GM12878 (cell line): ENCODE measurements around the gene USP15. TPM values are rescaled to one million over a fixed set of nuclear protein-coding genes. Genes with fewer than 3 reads are reported as not detected.

ENCODE experiments used
- ATAC-seq: fragments of 200-7000 bp; cut with Tn5 transposase; 3 replicates; pipeline ENCODE4 v1.9.1; 2020; ENCODE audit warnings: mild to moderate bottlenecking, moderate library complexity
- BruUV-seq: library from RNA; stranded (reverse); fragments of 400-500 nt; replicated peaks from 2 replicates; lab custom pipeline; 2021; lab: Mats Ljungman, UMichigan
- CTCF ChIA-PET: fragments of 300-600 bp; sonication (Branson Sonifier 250); formaldehyde crosslinking; extraction: SDS; loops from one replicate; lab custom pipeline; 2021; ENCODE audit warnings: inconsistent platforms; lab: Yijun Ruan, JAX
- POLR2A ChIA-PET: fragments of 350-600 bp; formaldehyde crosslinking; extraction: SDS; loops from one replicate; lab custom pipeline; 2021; ENCODE audit warnings: inconsistent platforms; lab: Charles Lee
- RAD21 ChIA-PET: fragments of 300-600 bp; sonication (Branson Sonifier 250); formaldehyde crosslinking; loops from one replicate; lab custom pipeline; 2023; ENCODE audit warnings: antibody characterized with exemption; ENCODE audit not compliant: unreplicated experiment; lab: Charles Lee
- SMC1A ChIA-PET: fragments of 300-600 bp; sonication (Branson Sonifier 250); formaldehyde crosslinking; loops from one replicate; lab custom pipeline; 2023; ENCODE audit not compliant: unreplicated experiment, uncharacterized antibody; lab: Charles Lee
- DNase-seq: peaks from one replicate; pipeline ENCODE4 v3.0.0-alpha.2; 2011; ENCODE audit warnings: low read depth, low spot score
- FAIRE-seq: peaks from 3 replicates; lab custom pipeline; 2011; peaks lifted over from hg19 to GRCh38; lab: Jason Lieb, UNC
- H2AFZ ChIP-seq: 2 replicates; pipeline ENCODE4 v1.6.0; 2011; ENCODE audit warnings: low read depth, low read length, control low read depth; ENCODE audit not compliant: control insufficient read depth
- H3K27ac ChIP-seq: 2 replicates; pipeline ENCODE4 v1.5.1; 2011; ENCODE audit warnings: control low read depth; ENCODE audit not compliant: control insufficient read depth, insufficient read depth
- H3K27me3 ChIP-seq, 2 experiments: replicated peaks in 1 of 2; 2 replicates each; pipeline versions ENCODE4 v1.6.0 to v1.6.1; 2011; ENCODE audit warnings: low read length in 1 of 2; ENCODE audit not compliant: control insufficient read depth in 2 of 2, insufficient read depth in 2 of 2
- H3K36me3 ChIP-seq, 2 experiments: 2 replicates each; pipeline ENCODE4 v1.5.1; 2011; ENCODE audit warnings: low read length in 1 of 2; ENCODE audit not compliant: control insufficient read depth in 2 of 2, insufficient read depth in 2 of 2
- H3K4me1 ChIP-seq: 2 replicates; pipeline ENCODE4 v1.6.1; 2011; ENCODE audit warnings: mild to moderate bottlenecking, low read length, moderate library complexity, mixed read lengths; ENCODE audit not compliant: control insufficient read depth, insufficient read depth
- H3K4me2 ChIP-seq: 2 replicates; pipeline ENCODE4 v1.6.0; 2011; ENCODE audit warnings: control low read depth; ENCODE audit not compliant: control insufficient read depth, insufficient read depth
- H3K4me3 ChIP-seq: fragments of 200-600 bp; sonication (generic); 2 replicates; pipeline ENCODE4 v1.5.1; 2016
- H3K79me2 ChIP-seq: 2 replicates; pipeline ENCODE4 v1.6.0; 2011; ENCODE audit warnings: low read length; ENCODE audit not compliant: control insufficient read depth, insufficient read depth
- H3K9ac ChIP-seq: 2 replicates; pipeline ENCODE4 v1.8.0; 2011; ENCODE audit warnings: low read length, control low read depth, mixed read lengths; ENCODE audit not compliant: control insufficient read depth, insufficient read depth
- H3K9me3 ChIP-seq: replicated peaks from 3 replicates; pipeline ENCODE4 v1.5.1; 2011; ENCODE audit warnings: mild to moderate bottlenecking, low read length; ENCODE audit not compliant: control insufficient read depth, insufficient read depth
- H4K20me1 ChIP-seq: 2 replicates; pipeline ENCODE4 v1.6.0; 2011; ENCODE audit not compliant: control insufficient read depth, insufficient read depth
- BCLAF1 ChIP-seq: fragments of 450-650 bp; IDR thresholded peaks from 2 replicates; pipeline ENCODE4 v1.6.1; 2017; ENCODE audit warnings: antibody characterized with exemption, mild to moderate bottlenecking, moderate library complexity
- CBX3 ChIP-seq: fragments of 200-600 bp; sonication (generic); IDR thresholded peaks from 2 replicates; pipeline ENCODE4 v1.6.1; 2016; ENCODE audit warnings: low read depth, borderline replicate concordance
- GABPA ChIP-seq: IDR thresholded peaks from 2 replicates; pipeline ENCODE4 v1.6.1; 2014; ENCODE audit warnings: antibody characterized with exemption, low read depth, mild to moderate bottlenecking, inconsistent platforms
- IKZF1 ChIP-seq: fragments of 450-650 bp; conservative IDR thresholded peaks from 2 replicates; pipeline ENCODE4 v1.6.1; 2017; ENCODE audit warnings: antibody characterized with exemption, mild to moderate bottlenecking
- SKIL ChIP-seq: fragments of 450-650 bp; IDR thresholded peaks from 2 replicates; pipeline ENCODE4 v1.6.1; 2017; ENCODE audit warnings: mild to moderate bottlenecking, low read depth, inconsistent platforms; ENCODE audit not compliant: poor library complexity, severe bottlenecking
- SMAD1 ChIP-seq: fragments of 450-650 bp; IDR thresholded peaks from 2 replicates; pipeline ENCODE4 v1.6.1; 2018; ENCODE audit warnings: mild to moderate bottlenecking, low read depth; ENCODE audit not compliant: partially characterized antibody
- SMC3 ChIP-seq: IDR thresholded peaks from 2 replicates; pipeline ENCODE4 v1.6.1; 2011; ENCODE audit warnings: low read length, improper control_type of control experiment, borderline replicate concordance
- SREBF2 ChIP-seq: IDR thresholded peaks from 2 replicates; pipeline ENCODE4 v1.6.1; 2012; ENCODE audit warnings: mild to moderate bottlenecking, low read length
- WGBS: methylation state at CpG from one replicate; pipeline ENCODE4 v1.1.6; 2016; ENCODE audit warnings: low lambda C conversion rate; ENCODE audit not compliant: insufficient replicate concordance, insufficient coverage; ENCODE audit errors: missing lambda C conversion rate; 5-methylcytosine and 5-hydroxymethylcytosine counted together
- in situ Hi-C: fragments of 300-500 bp; cut with MboI; formaldehyde crosslinking; loops from 9 replicates; pipeline ENCODE4 v1.14.3; 2018; ENCODE audit warnings: mixed read lengths
- intact Hi-C: fragments of 100-400 bp; cut with micrococcal nuclease; formaldehyde crosslinking; loops from one replicate; pipeline ENCODE4 v1.14.2; 2022; ENCODE audit not compliant: unreplicated experiment
- polyA plus RNA-seq, 11 experiments: library from polyadenylated mRNA; depleted of rRNA in 4 of 11; unstranded in 6 of 11; stranded (reverse) in 5 of 11; fragments of >200 nt; fragmentation: Nextera tagmentation in 4 of 11; fragmentation: Illumina TruSeq in 1 of 11; extraction: Ambion mirVana in 4 of 11; extraction: Trizol in 1 of 11; gene quantifications; 1 replicate in 1 of 11; 2 replicates in 10 of 11; pipeline versions ENCODE4 v1.2.1 to v1.2.3, GENCODE V29; 2011 to 2016; ENCODE audit warnings: inconsistent platforms in 2 of 11, missing spikeins in 2 of 11, low read depth in 1 of 11
- total RNA-seq, 4 experiments: library from RNA; depleted of rRNA in 3 of 4; stranded (reverse); fragments of >200 nt in 3 of 4; fragmentation: Illumina TruSeq in 1 of 4; extraction: Trizol in 1 of 4; gene quantifications; 2 replicates each; pipeline versions ENCODE4 v1.2.1 to v1.2.3, GENCODE V29; 2013 to 2021
- TF ChIP-seq, protein P1 (sequence below): fragments of 450-650 bp; IDR thresholded peaks from 2 replicates; pipeline ENCODE4 v1.6.1; 2016; ENCODE audit warnings: mild to moderate bottlenecking
- TF ChIP-seq, protein P2 (sequence below): fragments of 150-350 bp; IDR thresholded peaks from 2 replicates; pipeline ENCODE4 v1.6.1; 2016; ENCODE audit warnings: low read depth, low read length

USP15 gene
- total and polyA plus RNA-seq, 10 of the 15 experiments (the other 5 are each of a cell fraction or from before 2014, with no cell fraction given), result 57.6 to 101 (median 90.2) TPM

DNA sequence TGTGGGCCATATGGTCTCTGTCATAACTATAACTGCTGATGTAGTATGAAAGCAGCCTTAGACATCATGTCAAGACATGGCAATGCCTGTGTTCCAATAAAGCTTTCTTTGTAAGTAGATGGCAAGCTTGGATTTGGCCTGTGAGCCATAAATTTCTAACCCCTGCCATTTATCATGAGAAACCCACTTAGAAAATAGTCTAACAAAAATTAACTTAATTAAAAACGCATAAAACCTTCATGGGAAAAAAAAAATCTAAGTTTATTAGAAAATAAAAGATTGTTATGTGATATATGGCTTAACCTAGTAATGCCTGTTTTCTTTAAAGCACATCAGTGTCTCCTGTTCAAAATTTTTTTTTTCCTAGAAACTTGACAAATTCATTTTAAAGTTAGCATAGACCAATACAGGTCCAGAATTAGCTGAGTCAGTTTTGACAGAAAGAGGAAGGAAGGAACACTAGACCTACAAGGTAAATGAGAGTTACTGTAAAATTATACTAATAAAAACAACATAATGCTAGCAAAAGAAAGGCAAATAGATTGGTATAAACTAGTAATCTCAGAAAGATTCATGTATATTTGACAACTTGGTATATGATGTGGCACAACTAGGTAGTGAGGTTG is 68.2 kb downstream of the USP15 start:
- POLR2A ChIA-PET, result interaction anchor here (0.8 kb wide), 1 partner anchor 139 kb away, joined by 3 read pairs; no protein-coding TSS in a partner anchor
- WGBS, result 100% methylated on average over 1 of the region's 1 CpG
- no peak overlapping the region for H3K9ac ChIP-seq
- no peak overlapping the region for H3K27ac ChIP-seq
- in situ Hi-C loops, result no loop called here
- no peaks in the 10 kb centered on the region for H3K79me2 ChIP-seq
- no peaks in the 10 kb centered on the region for H4K20me1 ChIP-seq
- SMC1A ChIA-PET, result interaction anchor here (1.2 kb wide), 1 partner anchor 53 kb away, joined by 3 read pairs; no protein-coding TSS in a partner anchor
- no peaks in the 10 kb centered on the region; a peak in 2 of 4 replicates for H3K36me3 ChIP-seq
- no peak overlapping the region for H2AFZ ChIP-seq
- RAD21 ChIA-PET, result no interaction called here
- no peaks in the 10 kb centered on the region for H3K9me3 ChIP-seq
- ATAC-seq, result no peak
- no peaks in the 10 kb centered on the region for H3K27me3 ChIP-seq
- peak; percentile 47 for FAIRE-seq
- CTCF ChIA-PET, result interaction anchor here (0.7 kb wide), 1 partner anchor 1676 kb away, joined by 3 read pairs; no protein-coding TSS in a partner anchor
- DNase-seq, result no peak
- no peak overlapping the region for H3K4me2 ChIP-seq
- intact Hi-C loops, result no loop called here
- no peaks in the 10 kb centered on the region for H3K4me1 ChIP-seq
- BruUV-seq, result TSS peak; percentile 5
- no peak overlapping the region for H3K4me3 ChIP-seq
- TF ChIP-seq, protein P1, sequence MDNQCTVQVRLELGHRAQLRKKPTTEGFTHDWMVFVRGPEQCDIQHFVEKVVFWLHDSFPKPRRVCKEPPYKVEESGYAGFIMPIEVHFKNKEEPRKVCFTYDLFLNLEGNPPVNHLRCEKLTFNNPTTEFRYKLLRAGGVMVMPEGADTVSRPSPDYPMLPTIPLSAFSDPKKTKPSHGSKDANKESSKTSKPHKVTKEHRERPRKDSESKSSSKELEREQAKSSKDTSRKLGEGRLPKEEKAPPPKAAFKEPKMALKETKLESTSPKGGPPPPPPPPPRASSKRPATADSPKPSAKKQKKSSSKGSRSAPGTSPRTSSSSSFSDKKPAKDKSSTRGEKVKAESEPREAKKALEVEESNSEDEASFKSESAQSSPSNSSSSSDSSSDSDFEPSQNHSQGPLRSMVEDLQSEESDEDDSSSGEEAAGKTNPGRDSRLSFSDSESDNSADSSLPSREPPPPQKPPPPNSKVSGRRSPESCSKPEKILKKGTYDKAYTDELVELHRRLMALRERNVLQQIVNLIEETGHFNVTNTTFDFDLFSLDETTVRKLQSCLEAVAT, result no peak
- no peak for TF ChIP-seq GABPA
- no peak for TF ChIP-seq SKIL
- no peak for TF ChIP-seq BCLAF1
- no peak for TF ChIP-seq IKZF1
- TF ChIP-seq, protein P2, sequence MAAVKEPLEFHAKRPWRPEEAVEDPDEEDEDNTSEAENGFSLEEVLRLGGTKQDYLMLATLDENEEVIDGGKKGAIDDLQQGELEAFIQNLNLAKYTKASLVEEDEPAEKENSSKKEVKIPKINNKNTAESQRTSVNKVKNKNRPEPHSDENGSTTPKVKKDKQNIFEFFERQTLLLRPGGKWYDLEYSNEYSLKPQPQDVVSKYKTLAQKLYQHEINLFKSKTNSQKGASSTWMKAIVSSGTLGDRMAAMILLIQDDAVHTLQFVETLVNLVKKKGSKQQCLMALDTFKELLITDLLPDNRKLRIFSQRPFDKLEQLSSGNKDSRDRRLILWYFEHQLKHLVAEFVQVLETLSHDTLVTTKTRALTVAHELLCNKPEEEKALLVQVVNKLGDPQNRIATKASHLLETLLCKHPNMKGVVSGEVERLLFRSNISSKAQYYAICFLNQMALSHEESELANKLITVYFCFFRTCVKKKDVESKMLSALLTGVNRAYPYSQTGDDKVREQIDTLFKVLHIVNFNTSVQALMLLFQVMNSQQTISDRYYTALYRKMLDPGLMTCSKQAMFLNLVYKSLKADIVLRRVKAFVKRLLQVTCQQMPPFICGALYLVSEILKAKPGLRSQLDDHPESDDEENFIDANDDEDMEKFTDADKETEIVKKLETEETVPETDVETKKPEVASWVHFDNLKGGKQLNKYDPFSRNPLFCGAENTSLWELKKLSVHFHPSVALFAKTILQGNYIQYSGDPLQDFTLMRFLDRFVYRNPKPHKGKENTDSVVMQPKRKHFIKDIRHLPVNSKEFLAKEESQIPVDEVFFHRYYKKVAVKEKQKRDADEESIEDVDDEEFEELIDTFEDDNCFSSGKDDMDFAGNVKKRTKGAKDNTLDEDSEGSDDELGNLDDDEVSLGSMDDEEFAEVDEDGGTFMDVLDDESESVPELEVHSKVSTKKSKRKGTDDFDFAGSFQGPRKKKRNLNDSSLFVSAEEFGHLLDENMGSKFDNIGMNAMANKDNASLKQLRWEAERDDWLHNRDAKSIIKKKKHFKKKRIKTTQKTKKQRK, result no peak
- no peak for TF ChIP-seq CBX3
- TF ChIP-seq SREBF2, result no peak
- no peak for TF ChIP-seq SMAD1
- no peak for TF ChIP-seq SMC3
